Measurements from ENCODE around the gene PPP1R12A. TPM values are rescaled to one million over a fixed set of nuclear protein-coding genes. Genes with fewer than 3 reads are reported as not detected.

The PPP1R12A gene
- total RNA-seq, 4 donors from 2014 or later: 100 to 121 (median 113) TPM

DNA sequence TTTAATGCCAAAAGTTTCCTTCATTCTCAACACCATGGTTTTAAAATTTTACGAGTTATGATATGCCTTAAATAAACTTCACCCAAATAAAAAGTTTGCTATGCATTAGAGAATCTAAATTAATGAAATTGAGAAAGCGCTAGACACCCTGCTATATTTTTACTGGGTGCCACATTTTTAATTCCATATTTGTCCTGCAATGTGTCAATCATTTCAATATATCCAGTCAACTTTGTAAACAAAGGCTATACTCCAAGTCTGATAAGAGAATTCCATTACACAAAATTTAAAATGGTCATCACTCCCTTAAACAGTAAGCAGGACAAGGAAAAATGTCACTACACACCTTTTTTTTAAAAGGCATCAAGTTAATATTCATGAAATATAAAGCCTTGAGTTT is 1.9 kb downstream of the PPP1R12A start:
- in situ Hi-C loops (cut with MboI; ENCODE audit: low pct_ligation_motif_present in 1 of 4, low pct_unique_long_range_greater_than_20kb in 1 of 4, low sequenced_read_pairs in 3 of 4) (no loop called here), intact Hi-C loops (cut with DNase I; ENCODE audit: low total_unique reads) (loop anchor here (10.0 kb wide), 1 partner anchor 122 kb away; no protein-coding TSS in a partner anchor)
- no peak for TF ChIP-seq EP300 (IDR thresholded peaks at IDR 0.05; ENCODE audit: low read depth)
- TF ChIP-seq POLR2A (IDR thresholded peaks at IDR 0.05): no peak
- TF ChIP-seq CTCF (IDR thresholded peaks at IDR 0.05): no peak
- TF ChIP-seq POLR2AphosphoS5 (IDR thresholded peaks at IDR 0.05): no peak
- H3K27me3 ChIP-seq: no peaks in the 10 kb centered on the region
- no peak for DNase-seq
- H3K4me1 ChIP-seq: peaks cover 10 to 57% (median 24%) of the 10 kb centered on the region in 4 donors
- WGBS, 2 donors (ENCODE audit: low coverage in 1 of 2): 46 to 50% methylated on average over 2 of the region's 2 CpGs
- H3K36me3 ChIP-seq: no peaks in the 10 kb centered on the region
- peak overlapping the region; percentile 96 to 99 (median 97) for H3K27ac ChIP-seq
- H3K4me3 ChIP-seq: peak overlapping the region; percentile 76 to 96 (median 87)
- H3K9me3 ChIP-seq: no peaks in the 10 kb centered on the region

DNA sequence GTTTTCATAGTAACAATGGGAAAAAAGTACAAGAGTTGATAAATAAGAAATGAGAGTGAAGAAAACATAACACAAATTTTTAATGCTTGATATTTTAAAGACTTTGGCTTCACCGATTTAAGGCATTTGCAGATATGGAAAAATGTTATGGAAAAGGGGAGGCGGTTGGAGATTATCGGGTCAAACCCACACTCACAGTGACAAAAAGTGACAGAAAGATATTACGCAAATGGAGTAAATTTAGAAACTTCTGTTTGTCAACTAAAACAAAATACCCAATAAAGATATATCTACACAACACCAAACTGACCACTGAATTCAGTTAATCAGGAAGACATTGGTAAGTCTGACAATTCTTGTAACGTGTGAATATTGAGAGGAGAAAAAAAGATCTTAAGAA is 2.5 kb downstream of the PPP1R12A start:
- intact Hi-C loops (cut with DNase I; ENCODE audit: low total_unique reads) (loop anchor here (10.0 kb wide), 1 partner anchor 122 kb away; no protein-coding TSS in a partner anchor), in situ Hi-C loops (cut with MboI; ENCODE audit: low pct_ligation_motif_present in 1 of 4, low pct_unique_long_range_greater_than_20kb in 1 of 4, low sequenced_read_pairs in 3 of 4) (no loop called here)
- no peaks in the 10 kb centered on the region for H3K9me3 ChIP-seq
- no peak for DNase-seq
- no peaks in the 10 kb centered on the region for H3K27me3 ChIP-seq
- H3K27ac ChIP-seq: peak overlapping the region; percentile 96 to 99 (median 97)
- 54% methylated on average over 5 of the region's 5 CpGs for WGBS, 2 donors (ENCODE audit: low coverage in 1 of 2)
- H3K36me3 ChIP-seq: no peaks in the 10 kb centered on the region
- peaks cover 10 to 61% (median 30%) of the 10 kb centered on the region in 4 donors for H3K4me1 ChIP-seq
- peak overlapping the region in 3 of 4 donors; percentile 76 to 88 (median 86) for H3K4me3 ChIP-seq
- TF ChIP-seq CTCF (IDR thresholded peaks at IDR 0.05): no peak
- TF ChIP-seq POLR2A (IDR thresholded peaks at IDR 0.05): no peak
- no peak for TF ChIP-seq EP300 (IDR thresholded peaks at IDR 0.05; ENCODE audit: low read depth)

DNA sequence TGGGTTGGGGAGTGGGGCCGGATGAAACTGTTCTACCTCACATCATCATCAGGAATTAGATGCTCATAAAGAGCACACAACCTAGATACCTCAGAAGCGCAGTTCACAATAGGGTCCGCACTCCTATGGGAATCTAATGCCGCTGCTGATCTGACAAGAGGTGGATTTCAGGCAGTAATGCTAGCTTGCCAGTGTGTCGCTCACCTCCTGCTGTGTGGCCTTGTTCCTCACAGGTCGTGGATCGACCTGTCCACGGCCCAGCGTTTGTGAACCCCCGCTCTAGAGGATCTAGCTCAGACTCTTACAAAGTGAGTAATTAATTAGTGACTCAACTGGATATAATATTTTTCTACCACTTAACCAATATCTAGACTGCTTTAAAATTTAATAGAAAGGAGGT is 5.8 kb downstream of the PPP1R12A start:
- in situ Hi-C loops (cut with MboI; ENCODE audit: low pct_ligation_motif_present in 1 of 4, low pct_unique_long_range_greater_than_20kb in 1 of 4, low sequenced_read_pairs in 3 of 4) (no loop called here), intact Hi-C loops (cut with DNase I; ENCODE audit: low total_unique reads) (no loop called here)
- Histone ChIP-seq H3K36me3 (no peaks in the 10 kb centered on the region), H3K27ac (peak overlapping the region in 1 of 4 donors; percentile 4), H3K4me3 (no peak overlapping the region), H3K9me3 (no peaks in the 10 kb centered on the region), H3K4me1 (peaks cover 4 to 74% (median 29%) of the 10 kb centered on the region in 4 donors), H3K27me3 (no peaks in the 10 kb centered on the region)
- no peak for DNase-seq
- WGBS, 2 donors (ENCODE audit: low coverage in 1 of 2): 93 to 100% methylated on average over 4 to 10 of the region's 10 CpGs
- TF ChIP-seq POLR2A (IDR thresholded peaks at IDR 0.05) (no peak), EP300 (IDR thresholded peaks at IDR 0.05; ENCODE audit: low read depth) (no peak), POLR2AphosphoS5 (IDR thresholded peaks at IDR 0.05) (no peak), CTCF (IDR thresholded peaks at IDR 0.05) (no peak)

DNA sequence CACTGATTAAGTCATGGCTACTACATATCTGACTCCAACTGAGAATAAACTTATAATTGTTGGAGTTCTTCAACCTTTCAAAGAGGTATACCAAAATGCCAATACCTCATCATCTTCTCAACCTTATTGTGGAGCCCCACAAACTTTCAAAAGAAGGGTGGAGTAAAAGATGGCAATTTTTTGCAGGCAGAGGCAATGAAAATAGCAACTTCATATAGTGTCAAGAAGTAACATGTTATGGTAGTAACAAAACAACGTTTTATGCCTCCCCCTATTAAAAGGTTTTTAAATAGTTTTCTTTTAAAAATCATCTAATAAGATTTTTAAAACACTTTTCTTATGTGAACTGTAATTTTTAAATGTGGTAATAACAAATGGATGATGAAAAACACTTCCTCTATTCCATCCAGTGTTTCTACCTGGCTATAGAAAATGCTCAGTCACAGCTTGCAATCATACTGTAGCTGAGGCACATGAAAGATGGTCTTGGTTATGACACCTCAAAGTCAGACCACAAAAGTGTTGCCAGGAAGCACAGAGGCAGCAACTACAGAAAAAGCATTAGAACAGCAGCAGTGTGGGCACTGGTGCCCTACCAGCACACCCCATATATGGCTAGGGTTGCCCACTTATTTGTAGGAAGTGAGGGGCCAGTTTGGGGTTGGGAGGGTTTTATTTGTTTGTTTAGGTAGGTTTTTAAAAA is 7.0 kb downstream of the PPP1R12A start:
- H3K27ac ChIP-seq: peak overlapping the region; percentile 4 to 23 (median 10)
- intact Hi-C loops (cut with DNase I; ENCODE audit: low total_unique reads): no loop called here
- WGBS, 2 donors (ENCODE audit: low coverage in 1 of 2): 25 to 33% methylated on average over 1 of the region's 1 CpG

More for the DNA sequence above, 7.0 kb downstream of the PPP1R12A start:
- TF ChIP-seq POLR2AphosphoS5 (IDR thresholded peaks at IDR 0.05): no peak
- no peak for TF ChIP-seq CTCF (IDR thresholded peaks at IDR 0.05)
- no peak for TF ChIP-seq EP300 (IDR thresholded peaks at IDR 0.05; ENCODE audit: low read depth)
- no peak for TF ChIP-seq POLR2A (IDR thresholded peaks at IDR 0.05)
- DNase-seq: no peak
- Histone ChIP-seq H3K9me3 (no peaks in the 10 kb centered on the region), H3K4me1 (peaks cover 4 to 69% (median 29%) of the 10 kb centered on the region in 4 donors), H3K27me3 (no peaks in the 10 kb centered on the region), H3K4me3 (no peak overlapping the region), H3K36me3 (no peaks in the 10 kb centered on the region)
- in situ Hi-C loops (cut with MboI; ENCODE audit: low pct_ligation_motif_present in 1 of 4, low pct_unique_long_range_greater_than_20kb in 1 of 4, low sequenced_read_pairs in 3 of 4): no loop called here

All from transverse colon (tissue), 4 donors.